Measurements from ENCODE around the gene LRRC74B.
"Not testable (repeated sequence)": the region's sequence is repeated elsewhere in the genome, so short reads cannot be mapped to it uniquely, and the experiment has no call there.

Gene LRRC74B

GRCh38 chr22:21031545-21032036 lies 14.2 kb upstream of the LRRC74B start:
- no peak for DNase-seq (ENCODE audit: low read depth in 4 of 4, low spot score in 1 of 4)

GRCh38 chr22:21032037-21032867 lies 13.5 kb upstream of the LRRC74B start, which contains the start of gene SLC7A4:
TSS of gene SLC7A4 (minus strand) at chr22:21032561. CDS start at chr22:21031812, 749 bp downstream.
- DNase-seq (ENCODE audit: low read depth in 4 of 4, low spot score in 1 of 4) = no peak

- no peak for DNase-seq (ENCODE audit: low read depth in 4 of 4, low spot score in 1 of 4)
These were observed 12.7 kb upstream of the LRRC74B start for GRCh38 chr22:21032868-21033688.

- DNase-seq (ENCODE audit: low read depth in 4 of 4, low spot score in 1 of 4) = no peak
These were observed 11.9 kb upstream of the LRRC74B start for GRCh38 chr22:21033895-21034294.

- DNase-seq (ENCODE audit: low read depth in 4 of 4, low spot score in 1 of 4) = no peak
These were observed 10.8 kb upstream of the LRRC74B start for GRCh38 chr22:21034989-21035388.

GRCh38 chr22:21038405-21038804 lies 7.3 kb upstream of the LRRC74B start:
- no peak for DNase-seq (ENCODE audit: low read depth in 4 of 4, low spot score in 1 of 4)

GRCh38 chr22:21039158-21039557 lies 6.6 kb upstream of the LRRC74B start:
- not testable (repeated sequence) for DNase-seq (ENCODE audit: low read depth in 4 of 4, low spot score in 1 of 4)

- DNase-seq (ENCODE audit: low read depth in 4 of 4, low spot score in 1 of 4) = no peak
These were observed 3.8 kb upstream of the LRRC74B start for GRCh38 chr22:21041937-21042336.

- no peak for DNase-seq (ENCODE audit: low read depth in 4 of 4, low spot score in 1 of 4)
These were observed 2.5 kb upstream of the LRRC74B start for GRCh38 chr22:21042978-21043859.

- no peak for DNase-seq (ENCODE audit: low read depth in 4 of 4, low spot score in 1 of 4)
These were observed 1.7 kb upstream of the LRRC74B start for GRCh38 chr22:21043860-21044535.

- DNase-seq (ENCODE audit: low read depth in 4 of 4, low spot score in 1 of 4) = no peak
These were observed 688 bp upstream of the LRRC74B start for GRCh38 chr22:21044931-21045584.

- DNase-seq (ENCODE audit: low read depth in 4 of 4, low spot score in 1 of 4) = no peak
These were observed 1.4 kb downstream of the LRRC74B start for GRCh38 chr22:21047035-21047661.

- no peak for DNase-seq (ENCODE audit: low read depth in 4 of 4, low spot score in 1 of 4)
These were observed 2.0 kb downstream of the LRRC74B start for GRCh38 chr22:21047730-21048129.

GRCh38 chr22:21048448-21048847 lies 2.7 kb downstream of the LRRC74B start:
- not testable (repeated sequence) for DNase-seq (ENCODE audit: low read depth in 4 of 4, low spot score in 1 of 4)

- not testable (repeated sequence) for DNase-seq (ENCODE audit: low read depth in 4 of 4, low spot score in 1 of 4)
These were observed 3.2 kb downstream of the LRRC74B start for GRCh38 chr22:21048965-21049364.

GRCh38 chr22:21051145-21051830 lies 5.5 kb downstream of the LRRC74B start:
- no peak for DNase-seq (ENCODE audit: low read depth in 4 of 4, low spot score in 1 of 4)

- no peak for DNase-seq (ENCODE audit: low read depth in 4 of 4, low spot score in 1 of 4)
These were observed 6.2 kb downstream of the LRRC74B start for GRCh38 chr22:21051831-21052400.

- DNase-seq (ENCODE audit: low read depth in 4 of 4, low spot score in 1 of 4) = no peak
These were observed 7.1 kb downstream of the LRRC74B start for GRCh38 chr22:21052715-21053459.
